Fibroblast of mammary gland (primary cell): ENCODE data around the gene C1QTNF2.

Source experiments
- DNase-seq: peaks from one replicate; pipeline ENCODE4 v3.0.0-alpha.2; 2010; ENCODE audit warnings: low read depth
- H3K4me3 ChIP-seq: 2 replicates; pipeline ENCODE4 v1.5.1; 2011; ENCODE audit warnings: low read depth, mild to moderate bottlenecking, low read length, moderate library complexity; ENCODE audit not compliant: control insufficient read depth
- TF ChIP-seq, protein P1 (sequence below): conservative IDR thresholded peaks from 2 replicates; pipeline ENCODE4 v1.5.1; 2011; ENCODE audit warnings: low read depth, low read length, inconsistent platforms; ENCODE audit not compliant: control insufficient read depth, insufficient read depth

Gene C1QTNF2

DNA sequence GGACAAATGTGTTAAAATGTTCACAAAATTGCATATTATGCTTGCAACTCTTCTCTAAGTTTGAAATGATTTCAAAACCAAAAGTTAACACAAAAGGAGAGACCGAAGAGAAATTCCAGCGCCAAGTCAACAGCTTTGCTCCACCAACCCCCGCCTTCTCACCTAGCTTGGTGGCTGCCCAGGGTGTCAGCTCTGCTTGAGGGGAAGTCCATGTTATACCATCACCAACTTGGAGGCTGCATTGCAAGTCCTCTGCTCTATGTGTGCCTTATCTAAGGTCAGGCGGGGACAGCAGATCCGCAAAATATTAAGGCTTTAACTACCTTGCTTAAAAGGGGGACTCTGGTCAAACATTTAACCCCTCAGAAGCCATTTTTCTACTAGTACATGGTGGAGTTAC, 72.7 kb downstream of the C1QTNF2 start:
- TF ChIP-seq, protein P1, sequence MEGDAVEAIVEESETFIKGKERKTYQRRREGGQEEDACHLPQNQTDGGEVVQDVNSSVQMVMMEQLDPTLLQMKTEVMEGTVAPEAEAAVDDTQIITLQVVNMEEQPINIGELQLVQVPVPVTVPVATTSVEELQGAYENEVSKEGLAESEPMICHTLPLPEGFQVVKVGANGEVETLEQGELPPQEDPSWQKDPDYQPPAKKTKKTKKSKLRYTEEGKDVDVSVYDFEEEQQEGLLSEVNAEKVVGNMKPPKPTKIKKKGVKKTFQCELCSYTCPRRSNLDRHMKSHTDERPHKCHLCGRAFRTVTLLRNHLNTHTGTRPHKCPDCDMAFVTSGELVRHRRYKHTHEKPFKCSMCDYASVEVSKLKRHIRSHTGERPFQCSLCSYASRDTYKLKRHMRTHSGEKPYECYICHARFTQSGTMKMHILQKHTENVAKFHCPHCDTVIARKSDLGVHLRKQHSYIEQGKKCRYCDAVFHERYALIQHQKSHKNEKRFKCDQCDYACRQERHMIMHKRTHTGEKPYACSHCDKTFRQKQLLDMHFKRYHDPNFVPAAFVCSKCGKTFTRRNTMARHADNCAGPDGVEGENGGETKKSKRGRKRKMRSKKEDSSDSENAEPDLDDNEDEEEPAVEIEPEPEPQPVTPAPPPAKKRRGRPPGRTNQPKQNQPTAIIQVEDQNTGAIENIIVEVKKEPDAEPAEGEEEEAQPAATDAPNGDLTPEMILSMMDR = no peak
- DNase-seq = no peak
- no peak overlapping the region for H3K4me3 ChIP-seq
